Thyroid gland (tissue), 4 donors: ENCODE results near the gene SUSD3.

ENCODE experiments used
- POLR2A ChIP-seq, 2 donors: fragments of 450-650 bp; IDR thresholded peaks; one replicate each; pipeline ENCODE4 v1.6.1; 2017; ENCODE audit warnings: antibody characterized with exemption in 2 of 2, mild to moderate bottlenecking in 2 of 2, moderate library complexity in 1 of 2
- TF ChIP-seq, protein P1 (sequence below), 6 experiments: fragments of 200-600 bp in 3 of 6; fragments of 450-650 bp in 3 of 6; sonication (generic) in 3 of 6; IDR thresholded peaks; one replicate each; pipeline ENCODE4 v1.5.1; 2016 to 2019; ENCODE audit warnings: antibody characterized with exemption in 6 of 6, mild to moderate bottlenecking in 2 of 6, inconsistent platforms in 1 of 6, moderate library complexity in 1 of 6

DNA sequence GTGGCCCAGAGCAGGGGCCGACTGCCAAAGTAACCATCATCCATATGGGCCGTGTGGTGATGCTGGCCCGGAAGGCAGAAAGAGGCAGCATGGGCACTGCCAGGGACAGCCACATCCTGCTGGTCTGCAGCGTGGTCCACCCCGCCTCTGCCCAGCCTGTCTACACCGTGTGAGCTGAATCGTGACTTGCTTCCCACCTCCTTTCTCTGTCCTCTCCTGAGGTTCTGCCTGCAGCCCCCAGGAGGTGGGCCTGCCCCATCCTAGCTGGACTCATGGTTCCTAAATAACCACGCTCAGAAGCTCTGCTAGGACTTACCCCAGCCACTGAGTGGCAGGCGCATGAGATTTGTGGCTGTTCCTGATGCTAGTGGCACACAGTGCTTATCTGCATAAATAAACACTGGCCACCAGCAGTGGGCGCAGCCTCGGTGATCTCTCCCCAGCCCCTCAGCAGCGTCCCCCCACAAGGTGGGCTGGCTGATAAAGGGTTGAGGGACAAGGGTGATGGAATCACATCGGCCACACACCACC, 22.6 kb upstream of the SUSD3 start:
- TF ChIP-seq, protein P1, sequence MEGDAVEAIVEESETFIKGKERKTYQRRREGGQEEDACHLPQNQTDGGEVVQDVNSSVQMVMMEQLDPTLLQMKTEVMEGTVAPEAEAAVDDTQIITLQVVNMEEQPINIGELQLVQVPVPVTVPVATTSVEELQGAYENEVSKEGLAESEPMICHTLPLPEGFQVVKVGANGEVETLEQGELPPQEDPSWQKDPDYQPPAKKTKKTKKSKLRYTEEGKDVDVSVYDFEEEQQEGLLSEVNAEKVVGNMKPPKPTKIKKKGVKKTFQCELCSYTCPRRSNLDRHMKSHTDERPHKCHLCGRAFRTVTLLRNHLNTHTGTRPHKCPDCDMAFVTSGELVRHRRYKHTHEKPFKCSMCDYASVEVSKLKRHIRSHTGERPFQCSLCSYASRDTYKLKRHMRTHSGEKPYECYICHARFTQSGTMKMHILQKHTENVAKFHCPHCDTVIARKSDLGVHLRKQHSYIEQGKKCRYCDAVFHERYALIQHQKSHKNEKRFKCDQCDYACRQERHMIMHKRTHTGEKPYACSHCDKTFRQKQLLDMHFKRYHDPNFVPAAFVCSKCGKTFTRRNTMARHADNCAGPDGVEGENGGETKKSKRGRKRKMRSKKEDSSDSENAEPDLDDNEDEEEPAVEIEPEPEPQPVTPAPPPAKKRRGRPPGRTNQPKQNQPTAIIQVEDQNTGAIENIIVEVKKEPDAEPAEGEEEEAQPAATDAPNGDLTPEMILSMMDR (IDR thresholded peaks at IDR 0.05): no peak
- no peak for TF ChIP-seq POLR2A (IDR thresholded peaks at IDR 0.05)
